ENCODE measurements around the gene PRKG1. TPM values are rescaled to one million over a fixed set of nuclear protein-coding genes. Genes with fewer than 3 reads are reported as not detected.
A peak's percentile ranks its signal among the peaks of the same experiment; 100 is the strongest.

Gene PRKG1
- total RNA-seq, 1 donor, result 19.5 TPM

DNA sequence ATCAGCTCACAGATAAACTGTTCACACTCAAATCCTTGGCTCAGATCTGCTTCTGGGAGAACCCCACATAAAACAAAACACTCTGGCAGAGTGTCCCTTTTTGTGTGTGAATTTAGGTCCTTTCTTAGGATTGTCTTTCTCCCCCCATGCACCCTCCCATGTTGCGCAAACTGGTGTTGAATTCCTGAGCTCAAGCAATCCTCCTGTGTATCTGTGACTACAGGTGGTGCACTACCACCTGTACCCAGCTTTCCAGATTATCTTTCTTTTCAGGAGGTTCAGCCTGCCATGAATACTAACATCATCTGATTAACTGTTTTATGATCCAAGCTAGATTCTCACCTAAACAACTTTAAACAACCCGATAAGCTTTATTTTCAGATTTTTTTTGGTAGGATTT is 802.7 kb downstream of the PRKG1 start:
- no peaks in the 10 kb centered on the region for H3K79me2 ChIP-seq (ENCODE audit: insufficient read depth, low read length)
- TF ChIP-seq, protein P1, sequence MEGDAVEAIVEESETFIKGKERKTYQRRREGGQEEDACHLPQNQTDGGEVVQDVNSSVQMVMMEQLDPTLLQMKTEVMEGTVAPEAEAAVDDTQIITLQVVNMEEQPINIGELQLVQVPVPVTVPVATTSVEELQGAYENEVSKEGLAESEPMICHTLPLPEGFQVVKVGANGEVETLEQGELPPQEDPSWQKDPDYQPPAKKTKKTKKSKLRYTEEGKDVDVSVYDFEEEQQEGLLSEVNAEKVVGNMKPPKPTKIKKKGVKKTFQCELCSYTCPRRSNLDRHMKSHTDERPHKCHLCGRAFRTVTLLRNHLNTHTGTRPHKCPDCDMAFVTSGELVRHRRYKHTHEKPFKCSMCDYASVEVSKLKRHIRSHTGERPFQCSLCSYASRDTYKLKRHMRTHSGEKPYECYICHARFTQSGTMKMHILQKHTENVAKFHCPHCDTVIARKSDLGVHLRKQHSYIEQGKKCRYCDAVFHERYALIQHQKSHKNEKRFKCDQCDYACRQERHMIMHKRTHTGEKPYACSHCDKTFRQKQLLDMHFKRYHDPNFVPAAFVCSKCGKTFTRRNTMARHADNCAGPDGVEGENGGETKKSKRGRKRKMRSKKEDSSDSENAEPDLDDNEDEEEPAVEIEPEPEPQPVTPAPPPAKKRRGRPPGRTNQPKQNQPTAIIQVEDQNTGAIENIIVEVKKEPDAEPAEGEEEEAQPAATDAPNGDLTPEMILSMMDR (IDR thresholded peaks at IDR 0.05; ENCODE audit: extremely low read depth, low read depth, low read length), result no peak
- H3K4me3 ChIP-seq (ENCODE audit: insufficient read depth, low read length), result no peak overlapping the region
- no peak overlapping the region for H3K4me2 ChIP-seq (ENCODE audit: insufficient read depth, low read length)
- H3K9me3 ChIP-seq (ENCODE audit: low read depth, low read length), result no peaks in the 10 kb centered on the region
- H3K4me1 ChIP-seq (ENCODE audit: insufficient read depth, low read length), result peaks cover 13% of the 10 kb centered on the region
- H3K27me3 ChIP-seq (ENCODE audit: insufficient read depth, low read length), result no peaks in the 10 kb centered on the region
- no peak overlapping the region for H3K27ac ChIP-seq (ENCODE audit: low read depth, low read length)
- DNase-seq (ENCODE audit: insufficient read length, low spot score, missing footprints), result no peak
- H2AFZ ChIP-seq (ENCODE audit: low read length), result no peak overlapping the region
- no peaks in the 10 kb centered on the region for H4K20me1 ChIP-seq (ENCODE audit: insufficient read depth, low read length)
- no peaks in the 10 kb centered on the region for H3K36me3 ChIP-seq (ENCODE audit: insufficient read depth, low read length)

DNA sequence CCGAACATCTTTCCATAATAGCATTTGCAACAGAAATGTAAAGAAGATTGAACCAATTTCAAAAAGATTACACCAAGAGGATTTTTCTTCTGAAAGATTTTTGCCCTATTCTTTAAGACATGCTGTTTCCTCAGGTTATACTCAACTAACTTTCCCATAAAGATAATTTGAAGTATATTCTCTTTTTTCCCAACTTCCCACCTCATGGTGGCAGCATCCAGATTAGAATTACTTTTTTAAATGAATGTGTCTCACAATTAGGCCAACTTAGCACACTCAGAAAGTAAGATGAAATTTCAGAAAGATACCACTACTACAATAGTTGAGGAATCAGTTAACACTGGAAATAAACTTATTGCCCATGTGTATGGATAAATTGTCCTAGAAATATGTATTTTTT is 803.3 kb downstream of the PRKG1 start:
- no peak overlapping the region for H3K4me3 ChIP-seq (ENCODE audit: insufficient read depth, low read length)
- H3K36me3 ChIP-seq (ENCODE audit: insufficient read depth, low read length), result no peaks in the 10 kb centered on the region
- peaks cover 13% of the 10 kb centered on the region for H3K4me1 ChIP-seq (ENCODE audit: insufficient read depth, low read length)
- no peak overlapping the region for H3K4me2 ChIP-seq (ENCODE audit: insufficient read depth, low read length)
- H2AFZ ChIP-seq (ENCODE audit: low read length), result no peak overlapping the region
- H3K27me3 ChIP-seq (ENCODE audit: insufficient read depth, low read length), result no peaks in the 10 kb centered on the region
- no peak for DNase-seq (ENCODE audit: insufficient read length, low spot score, missing footprints)
- no peak overlapping the region for H3K27ac ChIP-seq (ENCODE audit: low read depth, low read length)
- TF ChIP-seq, protein P1 (IDR thresholded peaks at IDR 0.05; ENCODE audit: extremely low read depth, low read depth, low read length), result no peak
- H4K20me1 ChIP-seq (ENCODE audit: insufficient read depth, low read length), result no peaks in the 10 kb centered on the region
- no peaks in the 10 kb centered on the region for H3K79me2 ChIP-seq (ENCODE audit: insufficient read depth, low read length)
- no peaks in the 10 kb centered on the region for H3K9me3 ChIP-seq (ENCODE audit: low read depth, low read length)

DNA sequence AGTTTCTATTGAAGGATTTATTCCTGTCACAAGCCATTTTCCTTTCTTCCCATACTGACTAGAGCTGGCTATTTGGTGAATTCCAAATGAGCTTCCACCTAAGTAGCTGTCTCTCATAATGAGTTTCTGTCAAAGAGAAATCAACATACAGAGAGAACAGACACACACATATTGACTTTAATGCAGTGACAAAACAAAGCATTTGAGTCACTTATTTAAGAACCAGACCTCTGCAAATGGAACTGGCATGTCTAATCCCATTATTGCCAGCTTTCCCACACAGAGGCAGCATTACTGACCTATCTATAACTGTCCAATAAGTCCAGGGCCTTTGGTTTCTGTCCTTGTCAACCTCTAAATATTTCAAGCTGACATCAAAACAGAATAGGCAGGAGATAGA is 804.4 kb downstream of the PRKG1 start:
- Histone ChIP-seq H3K4me2 (ENCODE audit: insufficient read depth, low read length) (peak overlapping the region; percentile 67), H3K27ac (ENCODE audit: low read depth, low read length) (peak overlapping the region; percentile 89), H3K79me2 (ENCODE audit: insufficient read depth, low read length) (no peaks in the 10 kb centered on the region), H3K36me3 (ENCODE audit: insufficient read depth, low read length) (no peaks in the 10 kb centered on the region), H4K20me1 (ENCODE audit: insufficient read depth, low read length) (no peaks in the 10 kb centered on the region), H3K27me3 (ENCODE audit: insufficient read depth, low read length) (no peaks in the 10 kb centered on the region), H3K4me1 (ENCODE audit: insufficient read depth, low read length) (peaks cover 13% of the 10 kb centered on the region), H3K9me3 (ENCODE audit: low read depth, low read length) (no peaks in the 10 kb centered on the region), H2AFZ (ENCODE audit: low read length) (peak overlapping the region; percentile 38), H3K4me3 (ENCODE audit: insufficient read depth, low read length) (peak overlapping the region; percentile 41)
- TF ChIP-seq, protein P1 (IDR thresholded peaks at IDR 0.05; ENCODE audit: extremely low read depth, low read depth, low read length), result no peak
- DNase-seq (ENCODE audit: insufficient read length, low spot score, missing footprints), result no peak

DNA sequence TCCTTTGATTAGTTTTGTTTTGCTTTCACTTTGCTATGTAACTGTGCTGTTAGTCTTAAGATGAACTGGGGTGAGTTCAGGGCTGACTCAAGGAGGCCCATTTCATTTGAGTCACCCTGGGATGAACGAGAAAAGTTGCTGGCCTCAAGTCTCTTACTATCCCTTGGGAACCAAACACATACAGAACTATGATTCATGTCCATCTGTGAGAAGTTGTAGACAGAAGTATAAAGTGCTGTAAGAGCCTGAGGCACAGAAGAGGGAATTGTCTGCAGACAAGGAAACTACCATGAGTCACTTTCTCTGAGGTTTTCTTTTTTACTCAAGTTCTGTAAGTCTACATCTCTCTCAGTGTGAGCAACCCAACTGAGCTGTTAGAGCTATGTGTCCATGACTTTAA is 805.0 kb downstream of the PRKG1 start:
- Histone ChIP-seq H3K4me3 (ENCODE audit: insufficient read depth, low read length) (no peak overlapping the region), H3K79me2 (ENCODE audit: insufficient read depth, low read length) (no peaks in the 10 kb centered on the region), H3K27ac (ENCODE audit: low read depth, low read length) (peak overlapping the region; percentile 89), H3K9me3 (ENCODE audit: low read depth, low read length) (no peaks in the 10 kb centered on the region), H3K36me3 (ENCODE audit: insufficient read depth, low read length) (no peaks in the 10 kb centered on the region), H2AFZ (ENCODE audit: low read length) (no peak overlapping the region), H3K27me3 (ENCODE audit: insufficient read depth, low read length) (no peaks in the 10 kb centered on the region), H3K4me2 (ENCODE audit: insufficient read depth, low read length) (peak overlapping the region; percentile 67), H4K20me1 (ENCODE audit: insufficient read depth, low read length) (no peaks in the 10 kb centered on the region), H3K4me1 (ENCODE audit: insufficient read depth, low read length) (peaks cover 13% of the 10 kb centered on the region)
- peak; percentile 77 for DNase-seq (ENCODE audit: insufficient read length, low spot score, missing footprints)
- TF ChIP-seq, protein P1 (IDR thresholded peaks at IDR 0.05; ENCODE audit: extremely low read depth, low read depth, low read length), result no peak
